ENCODE measurements around the gene TMEM72.

The TMEM72 gene

GRCh38 chr10:44981172-44982113, 70.3 kb downstream of the TMEM72 start:
- Histone ChIP-seq H3K4me1 (peaks cover 7% of the 10 kb centered on the region), H3K79me2 (peaks cover 5% of the 10 kb centered on the region), H3K9ac (no peak overlapping the region), H3K4me3 (ENCODE audit: low read depth, low read length) (no peak overlapping the region), H3K36me3 (ENCODE audit: control insufficient read depth, insufficient read depth, low read length) (no peaks in the 10 kb centered on the region), H2AFZ (no peak overlapping the region), H3K9me3 (ENCODE audit: control insufficient read depth, low read length) (no peaks in the 10 kb centered on the region), H3K4me2 (ENCODE audit: low read length) (no peak overlapping the region), H3K27ac (no peak overlapping the region), H3K27me3 (ENCODE audit: control insufficient read depth, insufficient read depth, low read length) (no peaks in the 10 kb centered on the region)
- no peak for TF ChIP-seq CTCF (IDR thresholded peaks at IDR 0.05)

GRCh38 chr10:44982114-44982460, 71.0 kb downstream of the TMEM72 start:
- Histone ChIP-seq H3K4me2 (ENCODE audit: low read length) (no peak overlapping the region), H3K27me3 (ENCODE audit: control insufficient read depth, insufficient read depth, low read length) (no peaks in the 10 kb centered on the region), H3K4me1 (peaks cover 7% of the 10 kb centered on the region), H3K9ac (no peak overlapping the region), H3K79me2 (peaks cover 5% of the 10 kb centered on the region), H3K4me3 (ENCODE audit: low read depth, low read length) (no peak overlapping the region), H3K9me3 (ENCODE audit: control insufficient read depth, low read length) (no peaks in the 10 kb centered on the region), H3K36me3 (ENCODE audit: control insufficient read depth, insufficient read depth, low read length) (no peaks in the 10 kb centered on the region), H3K27ac (no peak overlapping the region), H2AFZ (no peak overlapping the region)
- no peak for TF ChIP-seq CTCF (IDR thresholded peaks at IDR 0.05)

- no peak for TF ChIP-seq CTCF (IDR thresholded peaks at IDR 0.05)
- H3K4me1 ChIP-seq: peaks cover 7% of the 10 kb centered on the region
- no peak overlapping the region for H3K27ac ChIP-seq
- H2AFZ ChIP-seq: no peak overlapping the region
- H3K9ac ChIP-seq: no peak overlapping the region
- H3K79me2 ChIP-seq: peaks cover 5% of the 10 kb centered on the region
- H3K4me2 ChIP-seq (ENCODE audit: low read length): no peak overlapping the region
- H3K4me3 ChIP-seq (ENCODE audit: low read depth, low read length): no peak overlapping the region
- H3K27me3 ChIP-seq (ENCODE audit: control insufficient read depth, insufficient read depth, low read length): no peaks in the 10 kb centered on the region
- H3K36me3 ChIP-seq (ENCODE audit: control insufficient read depth, insufficient read depth, low read length): no peaks in the 10 kb centered on the region
- H3K9me3 ChIP-seq (ENCODE audit: control insufficient read depth, low read length): no peaks in the 10 kb centered on the region
Observed at GRCh38 chr10:44982496-44982895, 71.4 kb downstream of the TMEM72 start.

GRCh38 chr10:44983066-44983894, 72.1 kb downstream of the TMEM72 start:
- H3K27me3 ChIP-seq (ENCODE audit: control insufficient read depth, insufficient read depth, low read length): no peaks in the 10 kb centered on the region
- no peak overlapping the region for H3K27ac ChIP-seq
- TF ChIP-seq CTCF (IDR thresholded peaks at IDR 0.05): no peak
- peaks cover 4% of the 10 kb centered on the region for H3K79me2 ChIP-seq
- peaks cover 6% of the 10 kb centered on the region for H3K4me1 ChIP-seq
- H3K36me3 ChIP-seq (ENCODE audit: control insufficient read depth, insufficient read depth, low read length): no peaks in the 10 kb centered on the region
- H3K9me3 ChIP-seq (ENCODE audit: control insufficient read depth, low read length): no peaks in the 10 kb centered on the region
- H3K4me3 ChIP-seq (ENCODE audit: low read depth, low read length): no peak overlapping the region
- H2AFZ ChIP-seq: no peak overlapping the region
- H3K4me2 ChIP-seq (ENCODE audit: low read length): no peak overlapping the region
- H3K9ac ChIP-seq: no peak overlapping the region
